HG02970 (cell line): ENCODE results near the gene SSC5D.

Experiments used
- ATAC-seq: cut with Tn5 transposase; IDR thresholded peaks from one replicate; pipeline ENCODE4 v1.9.1; 2021; ENCODE audit warnings: mild to moderate bottlenecking, moderate library complexity, moderate number of reproducible peaks; ENCODE audit not compliant: unreplicated experiment, low FRiP score

Gene SSC5D

DNA sequence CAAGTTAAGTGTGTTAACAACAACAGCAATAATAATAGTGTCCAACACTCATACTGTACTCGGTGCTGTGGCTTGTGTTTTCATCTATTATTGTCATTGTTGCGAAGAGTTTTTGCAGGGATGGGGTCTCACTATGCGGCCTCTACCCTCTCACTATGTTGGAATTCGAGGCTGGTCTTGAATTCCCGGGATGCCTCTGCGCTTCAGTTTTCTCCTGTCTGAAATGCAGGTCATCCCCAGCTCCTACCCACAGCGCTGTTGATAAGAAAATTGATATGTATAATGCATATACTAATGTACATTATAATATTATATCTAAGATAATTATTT lies 62.0 kb downstream of the SSC5D start:
- ATAC-seq: no peak

DNA sequence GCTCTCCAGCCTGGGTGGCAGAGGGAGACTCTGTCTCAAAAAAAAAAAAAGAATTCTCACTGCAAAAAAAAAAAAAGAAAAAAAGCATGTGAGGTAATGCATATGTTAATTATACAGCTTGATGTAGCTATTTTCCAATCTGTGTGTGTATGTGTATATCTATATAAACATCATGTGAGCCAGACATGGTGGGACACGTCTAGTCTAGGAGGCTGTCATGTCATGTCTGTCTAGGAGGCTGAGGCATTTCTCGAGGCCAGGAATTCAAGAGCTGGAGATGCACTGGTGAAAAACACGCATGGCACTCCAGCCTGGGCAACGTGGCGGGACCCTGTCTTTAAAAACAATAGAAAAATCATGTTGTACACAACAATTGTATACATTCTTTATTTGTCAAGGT lies 64.0 kb downstream of the SSC5D start:
- ATAC-seq: no peak

DNA sequence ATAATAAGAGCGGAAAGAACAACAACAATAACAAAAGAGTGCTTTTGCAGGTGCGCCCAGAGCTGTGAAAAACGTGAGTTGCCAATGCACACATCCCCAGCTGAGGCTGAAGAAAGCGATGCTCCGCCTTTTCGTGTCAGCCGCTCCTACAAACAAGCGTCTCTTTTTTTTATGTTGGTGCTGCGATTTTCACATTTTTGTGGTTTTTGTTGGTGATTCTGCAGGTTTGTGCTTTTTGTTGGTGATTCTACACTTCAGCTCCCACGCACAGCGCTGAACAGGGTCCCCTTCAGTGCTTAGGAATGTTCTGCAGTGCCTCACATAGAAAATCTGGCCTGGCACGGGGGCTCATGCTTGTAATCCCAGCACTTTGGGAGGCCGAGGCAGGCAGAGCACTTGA lies 64.4 kb downstream of the SSC5D start:
- no peak for ATAC-seq

DNA sequence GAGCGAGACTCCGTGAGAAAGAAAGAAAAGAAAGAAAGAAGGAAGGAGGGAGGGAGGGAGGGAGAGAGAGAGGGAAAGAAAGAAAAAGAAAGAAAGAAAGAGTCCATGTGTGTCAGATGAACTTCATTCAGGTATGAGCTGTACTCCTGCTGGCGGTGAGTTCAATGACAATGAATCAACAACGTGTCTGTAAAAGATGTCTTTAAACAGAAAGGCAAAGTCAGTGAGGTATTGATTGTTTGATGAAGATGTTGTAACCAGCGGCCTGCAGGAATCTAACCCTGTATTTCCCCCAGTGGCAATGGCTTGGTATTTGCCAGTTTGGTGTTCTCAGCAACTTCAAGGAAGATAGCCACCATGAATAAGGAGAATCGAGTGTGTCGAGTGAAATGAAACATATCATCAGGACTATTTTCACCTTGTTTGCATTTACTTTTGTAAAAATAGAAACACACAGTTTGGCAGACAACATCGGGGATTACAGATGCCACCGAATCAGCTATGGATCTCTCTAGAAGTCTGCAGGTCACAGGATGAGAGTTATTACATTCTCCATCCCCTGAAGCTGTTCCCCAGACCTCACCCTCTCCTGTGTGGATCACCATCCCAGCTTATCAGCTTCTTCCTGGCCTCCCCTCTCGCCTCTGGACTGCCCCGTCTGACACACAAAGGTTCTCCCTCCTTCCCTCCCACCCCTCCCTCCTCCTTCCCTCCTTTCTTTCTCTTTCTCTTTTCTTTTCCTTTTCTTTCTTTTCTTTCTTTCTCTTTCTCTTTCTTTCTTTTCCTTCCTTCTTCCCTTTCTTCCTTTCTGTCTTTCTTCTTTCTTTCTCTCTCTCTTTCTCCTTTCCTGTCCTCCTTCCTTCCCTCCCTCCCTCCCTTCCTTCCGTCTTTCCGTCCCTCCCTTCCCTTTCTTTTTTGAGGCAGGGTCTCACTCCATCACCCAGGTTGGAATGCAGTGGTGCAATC lies 65.3 kb downstream of the SSC5D start:
- no peak for ATAC-seq

DNA sequence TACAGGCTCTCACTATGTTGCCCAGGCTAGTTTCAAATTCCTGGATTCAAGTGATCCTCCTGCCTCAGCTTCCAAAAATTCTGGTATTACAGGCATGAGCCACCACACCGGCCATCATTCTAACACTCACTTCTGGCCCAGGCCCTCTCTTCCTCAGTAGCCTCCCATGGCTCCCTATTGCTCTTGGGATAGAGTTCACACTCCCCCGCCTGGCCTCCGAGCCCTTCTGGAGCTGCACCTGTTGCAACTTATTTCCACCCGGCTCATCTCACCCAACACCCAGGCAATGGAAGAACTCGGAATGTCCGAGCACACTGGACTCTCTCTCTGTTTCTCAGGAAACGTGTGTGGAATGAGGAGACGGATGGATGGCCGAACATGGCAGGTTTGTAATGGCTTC lies 66.1 kb downstream of the SSC5D start:
- ATAC-seq: no peak

DNA sequence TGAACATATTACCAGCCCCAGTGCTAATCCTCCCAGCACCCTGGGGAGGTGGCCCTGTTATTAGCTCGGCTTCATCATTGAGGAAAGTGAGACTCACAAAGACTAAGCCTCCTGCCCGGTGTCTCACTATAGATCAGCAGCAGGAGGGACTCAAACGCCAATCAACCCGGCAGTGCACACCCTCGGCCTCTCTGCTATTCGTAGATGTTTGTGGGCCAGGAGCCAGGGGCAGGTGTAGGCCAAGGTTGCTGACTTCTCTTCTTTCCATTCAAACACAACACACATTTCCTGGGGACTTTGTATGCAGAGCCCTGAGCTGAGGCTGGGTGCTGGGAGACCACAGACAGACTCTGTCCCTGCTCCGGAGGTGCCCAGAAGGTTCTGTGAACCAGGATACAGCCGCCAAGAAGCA lies 66.5 kb downstream of the SSC5D start:
- ATAC-seq: no peak

DNA sequence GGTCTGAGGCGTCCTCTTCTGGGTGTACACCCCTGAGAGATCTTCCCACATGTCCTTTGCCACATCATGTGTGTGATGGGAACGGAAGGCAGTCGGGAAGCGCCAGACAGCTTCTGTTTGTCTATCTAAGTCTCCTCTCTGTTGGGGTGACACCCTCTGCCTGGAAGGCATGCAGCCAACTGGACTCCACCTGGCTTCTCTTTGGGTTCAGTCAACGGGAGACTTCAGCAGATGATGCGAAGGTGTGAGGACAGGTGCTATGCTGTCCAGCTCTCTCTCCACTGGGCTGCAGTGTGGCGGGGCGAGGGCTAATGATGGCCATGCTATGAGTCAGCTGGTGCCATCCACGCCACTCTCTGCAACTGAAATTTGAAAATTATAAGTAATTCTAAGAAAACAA lies 71.4 kb downstream of the SSC5D start:
- no peak for ATAC-seq

DNA sequence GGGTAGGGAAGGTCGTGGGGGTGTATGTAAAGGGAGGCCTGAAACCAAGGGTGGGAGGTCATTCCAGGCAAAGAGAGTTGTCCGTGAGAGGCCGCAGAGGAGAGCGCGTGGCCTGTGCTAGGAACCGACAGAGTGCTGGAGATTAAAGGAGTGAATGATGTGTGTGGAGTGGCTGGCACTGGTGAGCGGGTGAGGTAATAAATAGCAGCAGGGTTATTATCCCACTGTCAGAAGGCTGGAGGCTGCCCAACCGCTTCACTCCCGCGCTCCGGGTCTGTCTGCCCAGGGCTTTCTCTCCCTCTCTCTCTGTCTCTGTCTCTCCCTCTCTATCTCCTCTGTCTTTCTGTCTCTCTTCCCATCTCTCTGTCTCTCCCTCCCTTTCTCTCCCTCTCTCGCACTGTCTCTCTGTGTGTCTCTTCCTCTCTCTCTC lies 75.0 kb downstream of the SSC5D start:
- no peak for ATAC-seq

DNA sequence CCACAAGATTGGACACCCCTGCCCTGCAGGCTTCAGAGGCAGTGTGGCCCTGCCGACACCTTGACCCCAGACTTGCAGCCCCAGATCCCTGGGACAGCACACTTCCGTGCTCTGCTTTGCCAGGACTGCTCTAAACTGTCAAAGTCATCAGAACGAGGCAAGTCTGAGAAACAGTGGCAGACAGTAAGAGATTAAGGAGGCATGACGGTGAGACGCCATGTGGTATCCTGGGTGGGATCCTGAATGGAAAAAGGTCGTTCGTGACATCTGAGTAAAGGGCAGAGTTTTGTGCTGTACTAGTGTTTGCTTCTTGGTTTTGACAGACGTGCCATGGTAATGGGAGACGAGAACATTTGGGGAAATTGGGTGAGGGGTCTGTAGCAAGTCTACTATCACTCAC lies 78.6 kb downstream of the SSC5D start:
- ATAC-seq: no peak

DNA sequence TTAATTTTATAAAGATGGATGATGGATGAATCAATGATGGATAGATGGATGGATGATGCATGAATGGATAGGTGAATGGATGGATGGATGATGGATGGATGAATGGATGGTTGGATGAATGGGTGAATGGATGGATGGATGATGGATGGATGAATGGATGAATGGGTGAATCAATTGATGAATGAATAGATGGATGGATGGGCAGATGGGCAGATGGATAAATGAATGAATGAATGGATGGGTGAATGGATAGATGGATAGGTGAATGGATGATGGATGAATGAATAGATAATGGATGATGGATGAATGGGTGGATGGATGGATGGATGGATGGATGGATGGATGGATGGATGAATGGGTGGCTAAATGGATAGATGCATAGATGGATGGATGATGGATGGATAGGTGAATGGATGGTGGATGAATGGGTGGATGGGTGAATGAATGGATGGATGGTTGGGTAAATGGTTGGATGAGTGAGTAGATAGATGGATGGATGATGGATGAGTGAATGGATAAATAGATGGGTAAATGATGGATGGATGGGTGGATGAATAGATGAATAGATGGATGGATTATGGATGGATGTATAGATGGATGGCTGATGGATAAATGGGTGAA lies 79.6 kb downstream of the SSC5D start:
- no peak for ATAC-seq
